Subcutaneous adipose tissue (tissue), 4 donors: Measurements from ENCODE around the gene MICALL1. TPM values are rescaled to one million over a fixed set of nuclear protein-coding genes. Genes with fewer than 3 reads are reported as not detected.

Experiments
- total RNA-seq, 4 donors: library from RNA; depleted of rRNA; stranded (reverse); fragments of >200 nt; gene quantifications; one replicate each; pipeline ENCODE4 v1.1.0, GENCODE V29; 2016
- TF ChIP-seq, protein P1 (sequence below): fragments of 450-650 bp; IDR thresholded peaks from one replicate; pipeline ENCODE4 v1.5.1; 2016; ENCODE audit warnings: low read depth, mild to moderate bottlenecking, control low read depth, antibody characterized with exemption, moderate library complexity

Gene MICALL1
- total RNA-seq, 4 donors from 2014 or later = 6.2 to 24.5 (median 8.0) TPM

DNA sequence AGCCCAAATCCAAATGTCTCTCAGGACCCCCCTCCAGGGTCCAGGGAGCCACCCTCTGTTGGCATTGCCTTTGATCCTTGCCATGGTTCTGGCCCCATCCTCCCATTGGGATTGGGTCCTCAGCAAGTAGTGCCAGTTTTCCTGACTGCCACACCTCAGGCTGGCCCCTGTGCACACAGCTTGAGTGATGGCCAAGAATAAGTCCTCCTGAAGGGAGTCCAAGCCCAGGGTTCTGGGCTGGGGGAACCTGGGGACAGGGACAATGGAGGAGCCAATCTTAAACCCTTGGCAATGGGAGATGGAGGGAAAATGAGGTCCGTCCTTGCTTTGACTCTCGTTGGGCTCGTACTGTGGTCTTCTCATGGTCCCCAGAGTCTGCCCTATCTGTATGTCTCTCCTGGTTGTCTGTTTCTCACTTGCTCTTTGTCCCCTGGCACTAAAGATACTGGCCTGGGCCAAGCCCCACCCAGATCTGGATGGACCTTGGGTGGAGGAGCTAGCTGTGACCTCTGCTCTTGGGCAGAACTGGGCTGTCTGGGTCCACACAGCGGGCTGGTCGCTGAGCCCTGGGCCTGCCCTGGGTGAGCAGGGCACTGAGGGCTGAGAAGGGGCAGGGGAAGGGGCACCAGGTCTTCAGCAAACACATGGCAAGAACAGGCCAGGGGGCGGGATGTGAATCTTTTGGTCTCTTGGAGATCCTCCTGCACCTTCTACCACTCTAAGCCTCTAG lies 75.3 kb downstream of the MICALL1 start:
- TF ChIP-seq, protein P1, sequence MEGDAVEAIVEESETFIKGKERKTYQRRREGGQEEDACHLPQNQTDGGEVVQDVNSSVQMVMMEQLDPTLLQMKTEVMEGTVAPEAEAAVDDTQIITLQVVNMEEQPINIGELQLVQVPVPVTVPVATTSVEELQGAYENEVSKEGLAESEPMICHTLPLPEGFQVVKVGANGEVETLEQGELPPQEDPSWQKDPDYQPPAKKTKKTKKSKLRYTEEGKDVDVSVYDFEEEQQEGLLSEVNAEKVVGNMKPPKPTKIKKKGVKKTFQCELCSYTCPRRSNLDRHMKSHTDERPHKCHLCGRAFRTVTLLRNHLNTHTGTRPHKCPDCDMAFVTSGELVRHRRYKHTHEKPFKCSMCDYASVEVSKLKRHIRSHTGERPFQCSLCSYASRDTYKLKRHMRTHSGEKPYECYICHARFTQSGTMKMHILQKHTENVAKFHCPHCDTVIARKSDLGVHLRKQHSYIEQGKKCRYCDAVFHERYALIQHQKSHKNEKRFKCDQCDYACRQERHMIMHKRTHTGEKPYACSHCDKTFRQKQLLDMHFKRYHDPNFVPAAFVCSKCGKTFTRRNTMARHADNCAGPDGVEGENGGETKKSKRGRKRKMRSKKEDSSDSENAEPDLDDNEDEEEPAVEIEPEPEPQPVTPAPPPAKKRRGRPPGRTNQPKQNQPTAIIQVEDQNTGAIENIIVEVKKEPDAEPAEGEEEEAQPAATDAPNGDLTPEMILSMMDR = no peak

DNA sequence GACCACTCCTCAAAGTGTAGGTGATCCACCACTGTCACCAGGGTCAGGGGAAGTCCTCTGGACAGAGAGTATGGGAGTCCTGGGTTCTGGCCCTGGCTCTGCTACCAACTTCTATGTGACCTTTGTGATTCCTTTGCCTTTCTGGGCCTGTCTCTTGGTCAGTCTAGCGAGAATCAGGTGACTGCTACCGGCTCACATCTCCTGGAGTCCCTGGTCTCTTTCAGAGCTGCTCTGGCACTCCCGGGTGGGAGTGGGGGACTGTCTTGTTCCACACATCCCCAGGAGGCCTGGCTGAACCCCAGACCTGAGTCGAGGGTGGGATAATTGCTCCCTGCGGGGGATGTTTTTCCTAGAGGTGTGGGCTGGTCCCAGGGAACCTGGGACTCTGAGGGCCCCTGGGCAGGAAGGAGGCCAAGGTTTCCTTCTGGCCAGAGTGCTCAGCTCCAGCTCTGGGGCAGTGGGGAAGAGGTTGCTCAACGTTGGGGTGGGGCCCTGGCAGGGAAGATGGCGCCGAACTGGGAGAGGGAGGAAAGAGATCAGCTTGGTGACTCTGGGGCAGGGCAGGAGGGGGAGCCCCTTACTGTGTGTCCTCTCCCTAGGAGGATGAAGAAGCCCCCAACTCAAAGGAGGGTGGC lies 76.2 kb downstream of the MICALL1 start:
- TF ChIP-seq, protein P1 = no peak

DNA sequence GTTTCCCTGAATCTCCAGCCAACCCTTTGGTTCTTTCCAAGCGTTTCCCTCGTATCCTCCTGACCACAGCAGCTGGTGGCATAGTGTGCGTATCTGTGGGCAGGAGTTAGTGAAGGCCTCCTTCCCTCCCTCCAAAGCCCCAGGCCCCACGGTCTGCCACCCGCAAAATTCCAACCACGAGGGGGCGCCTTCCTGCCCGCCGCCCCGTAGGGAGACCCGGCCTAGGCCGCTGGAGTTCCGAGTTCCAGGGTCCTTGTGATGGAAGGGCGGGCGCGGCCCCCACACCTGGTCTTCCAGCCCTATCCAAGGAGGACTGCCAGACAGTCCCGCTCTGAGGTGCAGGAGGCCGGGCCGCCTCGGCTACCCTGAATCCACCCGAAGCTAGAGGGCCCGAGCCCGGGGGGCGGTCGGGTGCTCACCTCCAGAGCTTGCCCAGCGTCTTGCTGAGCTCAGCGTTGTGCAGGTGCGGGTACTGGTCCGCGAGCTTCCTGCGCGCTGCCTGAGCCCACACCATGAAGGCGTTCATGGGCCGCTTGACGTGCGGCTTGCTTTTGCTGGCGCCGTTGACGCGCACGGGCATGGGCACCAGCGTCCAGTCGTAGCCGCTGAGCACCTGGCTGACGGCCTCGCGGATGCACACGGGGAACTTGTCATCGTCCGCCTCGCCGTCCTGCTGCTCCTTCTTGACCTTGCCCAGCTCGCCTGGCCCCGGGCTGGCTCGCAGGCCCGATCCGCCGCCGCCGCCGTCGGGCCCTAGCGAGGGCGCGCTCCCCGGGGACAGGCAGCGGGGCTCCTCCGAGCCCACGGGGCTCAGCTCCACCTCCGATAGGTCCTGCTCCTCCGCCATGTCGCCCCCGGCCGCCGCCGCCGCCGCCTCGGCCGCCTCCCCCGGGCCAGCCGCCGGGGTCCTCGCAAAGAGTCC lies 77.1 kb downstream of the MICALL1 start:
- TF ChIP-seq, protein P1 = no peak

DNA sequence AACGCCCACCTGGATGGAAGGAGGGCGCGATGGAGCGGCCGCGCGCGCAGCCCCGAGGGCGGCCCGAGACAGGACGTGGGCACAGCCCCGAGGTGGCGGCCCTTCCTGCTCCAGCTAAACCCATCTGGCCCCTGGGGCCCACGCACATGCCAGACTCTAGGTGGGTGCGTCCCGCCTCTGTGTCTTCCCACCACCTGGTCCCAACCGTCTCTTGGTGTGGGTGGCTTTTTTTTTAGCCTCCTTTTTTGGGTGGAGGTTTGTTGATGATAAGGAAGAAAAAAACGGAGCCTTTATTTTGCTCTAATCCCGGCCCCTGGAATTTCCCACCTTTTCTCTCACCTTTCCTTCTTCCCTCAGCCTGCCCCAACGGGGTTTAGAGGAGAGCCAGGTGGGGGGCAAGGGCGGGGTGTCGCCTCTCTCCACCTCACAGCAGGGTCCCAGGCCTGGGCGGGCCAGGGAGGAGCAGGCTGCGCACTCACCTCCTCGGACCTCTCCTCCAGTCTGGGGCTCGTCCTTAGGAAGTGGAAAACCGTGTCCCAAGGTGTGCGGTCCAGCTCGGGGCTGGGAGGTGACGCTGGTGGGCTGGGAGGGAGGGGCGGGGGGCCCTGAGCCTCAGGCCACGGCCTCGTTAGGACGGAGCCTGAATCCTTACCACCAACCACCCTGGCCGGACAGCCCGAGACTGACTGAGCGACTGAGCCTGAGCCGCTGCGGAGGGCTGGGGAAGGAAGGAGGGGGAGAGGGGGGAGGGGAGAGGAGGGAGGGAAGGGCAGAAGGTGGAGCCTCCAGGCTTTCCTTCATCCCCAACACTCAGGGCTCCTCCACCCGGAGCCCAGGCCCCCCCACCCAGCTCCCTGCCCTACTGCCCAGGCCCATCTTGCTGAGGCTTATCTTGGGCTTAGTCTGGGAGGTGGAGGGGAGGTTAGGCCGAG lies 78.0 kb downstream of the MICALL1 start, which contains the start of gene SOX10:
SOX10 (minus strand) TSS at position 696 of the 932 bp plus-strand sequence. CDS start 771 bp downstream, outside the sequence.
- TF ChIP-seq, protein P1 = no peak

DNA sequence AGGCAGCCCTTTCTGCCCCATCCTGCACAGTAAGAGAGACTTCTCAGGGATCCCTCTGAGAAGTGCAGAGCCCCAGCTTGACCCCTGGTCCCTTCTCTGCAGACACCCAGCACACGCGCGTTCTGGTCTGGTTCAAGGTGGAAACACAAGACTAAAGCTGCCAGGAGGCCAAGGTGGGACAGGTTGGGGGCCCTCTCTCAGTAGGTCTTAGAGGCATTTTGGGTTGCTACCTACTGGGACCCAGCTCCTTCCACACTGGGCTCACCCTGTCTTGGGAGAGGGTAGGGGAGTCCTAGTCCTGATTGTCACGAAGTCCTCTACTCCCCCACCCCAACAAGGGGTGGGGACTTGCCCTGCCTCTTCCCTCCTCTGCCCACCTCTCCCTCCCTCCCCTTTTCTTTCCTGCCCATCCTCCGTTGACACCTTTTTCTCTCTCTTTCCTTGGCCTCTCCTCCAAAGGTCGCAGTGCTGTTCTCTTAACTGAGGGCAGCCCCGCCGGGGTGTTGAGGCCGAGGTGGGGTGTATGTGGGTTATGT lies 79.0 kb downstream of the MICALL1 start:
- TF ChIP-seq, protein P1 = no peak

DNA sequence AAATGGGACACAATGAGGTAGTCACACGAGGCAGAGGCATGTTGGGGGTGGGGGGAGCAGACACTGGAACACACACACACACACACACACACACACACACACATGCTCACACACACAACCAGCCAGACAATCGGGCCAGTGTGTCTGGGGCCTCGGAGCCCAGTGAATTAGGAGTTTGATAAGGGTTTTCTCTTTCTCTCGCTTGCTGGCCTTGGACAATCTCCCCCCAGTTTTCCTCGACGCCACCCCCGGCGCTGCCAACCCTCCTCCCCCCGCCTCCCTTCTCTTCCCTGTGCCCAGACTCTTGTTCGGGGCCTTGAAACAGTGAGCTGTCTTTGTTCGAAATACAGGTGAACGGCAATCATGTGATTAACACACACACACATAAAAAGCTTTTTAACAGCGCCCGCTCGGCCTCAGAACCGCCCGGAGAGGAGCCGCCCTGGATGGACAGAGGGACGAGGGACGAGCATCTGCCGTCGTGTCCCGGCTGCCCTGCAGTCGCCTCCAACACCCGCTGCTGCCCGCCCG lies 79.7 kb downstream of the MICALL1 start:
- TF ChIP-seq, protein P1 = no peak
